DMS53 treated with DMSO at 0.1 percent for 48 hours (cell line): ENCODE data around the gene MYB.

Source experiments
- DNase-seq: peaks from one replicate; lab custom pipeline; 2025; ENCODE audit not compliant: unreplicated experiment; lab: John Stamatoyannopoulos, UW

Gene MYB

DNA sequence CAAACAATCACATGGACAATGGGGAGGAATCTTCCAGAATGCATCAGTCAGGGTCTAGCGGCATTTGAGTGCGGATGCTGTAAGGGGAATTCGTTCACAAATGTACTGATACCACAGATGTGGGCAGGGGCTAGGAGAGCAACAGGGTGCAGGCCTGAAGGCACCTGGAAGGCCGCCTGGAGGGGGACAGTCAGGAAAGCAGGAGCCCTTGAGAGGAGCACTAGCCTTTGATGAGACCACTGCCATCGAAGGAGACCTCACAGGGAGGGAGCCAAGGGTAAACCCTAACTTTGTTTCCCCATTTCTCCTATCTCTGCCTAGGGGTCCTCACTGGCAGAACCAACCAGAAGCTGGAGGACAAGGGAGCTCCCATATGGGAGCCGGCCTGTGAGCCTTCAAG is 38.2 kb downstream of the MYB start:
- no peak for DNase-seq

GRCh38 chr6:135221042-135221441 is 39.9 kb downstream of the MYB start:
- DNase-seq: no peak

DNA sequence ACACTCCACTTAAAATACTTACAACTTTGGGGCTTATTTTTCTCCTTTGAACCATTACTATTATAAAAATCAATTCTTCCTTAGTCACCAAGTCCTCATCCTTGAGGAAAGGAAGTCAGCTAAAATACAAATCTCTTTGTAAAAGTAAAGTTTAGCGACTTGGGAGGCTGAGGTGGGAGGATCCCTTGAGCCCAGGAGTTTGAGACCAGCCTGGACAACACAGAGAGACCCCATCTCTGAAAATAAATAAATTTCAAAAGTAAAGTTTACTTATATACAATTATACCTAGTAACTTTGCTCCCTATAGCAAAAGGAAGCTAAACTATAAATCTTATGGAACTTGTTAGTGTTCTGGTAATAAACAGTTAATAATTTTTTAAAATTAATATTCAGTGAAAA is 40.4 kb downstream of the MYB start:
- no peak for DNase-seq

DNA sequence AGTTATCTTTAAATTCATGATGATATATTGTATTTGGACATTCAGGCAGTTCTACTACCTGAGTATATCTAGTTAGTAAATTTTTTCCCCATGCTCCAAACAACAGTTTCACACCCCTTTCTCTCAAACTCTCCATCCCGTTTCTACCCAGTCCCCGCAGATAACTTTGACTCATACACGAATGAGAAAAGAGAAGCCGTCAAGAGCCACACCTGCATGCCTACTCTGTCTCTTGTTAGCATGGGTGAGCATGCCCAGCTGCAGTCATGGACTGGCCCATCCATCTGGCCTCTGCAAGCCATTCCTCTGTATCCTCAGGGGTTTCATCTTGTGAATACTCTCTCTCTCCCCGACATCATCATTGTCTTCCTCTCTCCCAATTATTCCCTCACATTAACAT is 41.5 kb downstream of the MYB start:
- no peak for DNase-seq

DNA sequence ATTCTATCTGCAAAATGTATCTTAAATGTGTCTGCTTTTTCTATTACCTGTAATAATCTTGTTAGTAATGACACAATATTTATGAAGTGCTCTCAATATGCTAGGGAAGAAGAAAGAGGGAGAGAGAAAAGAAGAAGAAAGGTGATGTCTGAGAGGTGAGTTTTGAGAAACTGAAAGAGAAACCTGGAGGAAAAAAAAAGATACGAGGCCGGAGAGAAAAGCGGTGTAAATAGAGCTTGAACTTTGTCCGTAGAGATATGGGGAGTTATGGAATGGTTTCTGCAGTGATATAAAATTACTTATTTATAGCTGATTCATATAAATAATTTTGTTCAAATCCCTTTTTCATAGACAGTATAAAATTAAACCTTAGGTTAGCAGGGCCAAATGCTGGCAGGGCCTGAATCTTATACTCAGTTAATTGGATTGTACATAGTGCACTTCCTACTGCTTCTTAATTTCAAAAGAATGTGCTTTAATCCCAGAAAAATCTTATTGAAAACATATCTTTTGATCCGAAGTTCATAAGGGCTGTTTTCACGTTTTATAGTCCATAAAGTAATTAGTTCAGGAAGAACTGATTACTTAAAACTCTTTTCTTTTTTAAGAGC is 43.0 kb downstream of the MYB start:
- no peak for DNase-seq

DNA sequence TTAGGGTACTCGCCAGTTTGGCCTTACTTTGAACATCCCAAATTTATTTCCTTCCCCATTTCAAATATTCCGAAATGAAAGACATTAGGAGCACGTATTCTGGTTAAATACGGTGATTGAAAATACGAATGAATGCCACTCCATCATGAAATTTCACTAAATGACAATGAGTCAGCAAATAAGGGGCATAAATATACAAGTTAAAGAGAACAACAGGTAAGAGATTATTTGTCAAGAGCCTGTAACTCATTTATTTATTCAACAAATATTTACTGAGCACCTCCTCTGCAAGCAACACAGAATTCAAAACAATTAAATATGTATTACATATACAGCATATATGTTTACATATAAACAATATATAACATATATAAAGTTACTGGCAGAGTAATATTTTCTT is 44.8 kb downstream of the MYB start:
- DNase-seq: no peak

- no peak for DNase-seq
Observed at GRCh38 chr6:135226537-135226936, 45.4 kb downstream of the MYB start.

DNA sequence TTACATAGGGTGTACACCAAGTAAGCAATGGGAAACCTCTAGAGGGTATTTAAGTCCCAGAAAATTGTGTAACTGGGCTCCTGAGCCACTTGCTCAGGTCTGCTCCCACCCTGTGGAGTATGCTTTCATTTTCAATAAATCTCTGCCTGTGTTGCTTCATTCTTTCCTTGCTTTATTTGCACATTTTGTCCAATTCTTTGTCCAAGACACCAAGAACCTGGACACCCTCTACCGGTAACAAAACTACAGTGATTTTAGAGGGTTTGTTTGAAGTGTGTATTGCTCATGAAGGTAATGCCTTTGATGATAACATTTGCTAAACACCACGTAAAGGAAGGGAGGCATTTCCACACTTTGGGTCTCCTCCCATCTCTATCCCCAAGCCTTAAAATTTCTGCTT is 46.2 kb downstream of the MYB start:
- no peak for DNase-seq

DNA sequence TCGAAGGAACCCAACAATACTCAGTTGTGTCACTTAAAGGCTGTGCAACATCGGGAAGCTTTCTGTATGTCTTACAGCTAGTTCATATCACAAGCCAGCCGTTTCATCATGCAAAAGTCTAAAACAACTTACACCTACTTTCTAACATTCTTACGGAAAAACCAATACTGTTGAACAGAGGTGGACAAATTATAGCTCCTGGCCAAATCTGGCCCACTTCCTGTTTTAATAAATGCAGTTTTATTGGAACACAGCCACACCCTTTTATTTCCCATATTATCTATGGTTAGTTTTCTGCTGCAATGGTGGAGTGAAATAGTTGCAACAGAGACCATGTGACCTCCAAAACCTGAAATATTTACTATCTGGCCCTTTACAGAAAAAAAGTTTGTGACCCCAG is 46.6 kb downstream of the MYB start:
- DNase-seq: no peak

DNA sequence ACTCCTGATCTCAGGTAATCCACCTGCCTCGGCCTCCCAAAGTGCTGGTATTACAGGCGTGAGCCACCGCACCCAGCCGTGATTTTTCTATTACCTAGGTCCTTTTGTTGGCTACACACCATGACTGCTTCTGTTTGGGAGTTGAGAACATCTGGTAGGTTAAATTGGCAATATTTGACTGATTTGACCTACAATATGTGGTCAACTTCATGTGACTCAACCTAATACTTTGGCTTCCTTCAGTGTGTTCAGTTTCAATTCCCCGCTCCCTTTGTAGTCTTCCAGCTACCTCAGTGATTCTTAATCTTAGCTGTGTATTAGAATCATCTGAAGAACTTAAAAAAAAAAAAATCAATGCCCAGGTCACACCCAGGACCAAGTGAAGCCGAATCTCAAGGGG is 47.4 kb downstream of the MYB start:
- DNase-seq: no peak

DNA sequence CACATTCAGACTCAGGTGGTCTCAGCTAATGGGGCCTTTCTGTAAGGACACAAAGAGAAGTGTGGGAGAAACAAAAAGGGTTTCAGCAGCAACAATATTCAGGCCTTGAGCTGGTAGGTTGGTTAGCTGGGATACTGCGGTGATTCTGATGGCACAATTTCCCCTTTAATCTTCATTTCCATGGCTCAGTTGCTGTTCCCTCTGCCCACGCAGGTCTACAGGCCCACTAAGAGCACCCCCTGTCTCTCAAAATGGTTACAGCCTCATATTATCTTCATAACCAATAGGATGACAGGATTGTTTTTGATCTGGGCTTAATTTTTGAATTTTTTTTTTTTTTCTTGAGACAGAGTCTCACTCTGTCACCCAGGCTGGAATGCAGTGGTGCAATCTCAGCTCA is 48.9 kb downstream of the MYB start:
- DNase-seq: no peak

GRCh38 chr6:135230711-135231468 is 49.8 kb downstream of the MYB start:
- DNase-seq: no peak

- no peak for DNase-seq
Observed at GRCh38 chr6:135231469-135231844, 50.3 kb downstream of the MYB start.

GRCh38 chr6:135233686-135234491 is 52.8 kb downstream of the MYB start:
- peak; percentile 19 for DNase-seq

DNA sequence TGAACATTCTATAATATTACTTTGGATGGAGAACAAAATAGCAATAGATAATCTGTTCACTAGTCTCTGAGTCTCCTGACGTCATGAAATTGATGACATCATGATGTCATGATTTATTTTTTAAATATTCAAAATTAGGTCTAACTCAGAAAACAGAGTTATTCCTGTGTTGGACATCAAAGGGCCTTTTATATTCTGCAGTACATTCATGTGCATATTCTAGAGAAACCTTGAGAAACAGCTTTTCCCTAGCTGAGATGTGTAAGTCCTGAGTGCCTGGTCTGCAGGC is 53.3 kb downstream of the MYB start:
- DNase-seq: no peak

- DNase-seq: no peak
Observed at GRCh38 chr6:135235716-135236115, 54.6 kb downstream of the MYB start.

GRCh38 chr6:135236319-135236718 is 55.2 kb downstream of the MYB start:
- DNase-seq: no peak

GRCh38 chr6:135236732-135237131 is 55.6 kb downstream of the MYB start:
- no peak for DNase-seq

DNA sequence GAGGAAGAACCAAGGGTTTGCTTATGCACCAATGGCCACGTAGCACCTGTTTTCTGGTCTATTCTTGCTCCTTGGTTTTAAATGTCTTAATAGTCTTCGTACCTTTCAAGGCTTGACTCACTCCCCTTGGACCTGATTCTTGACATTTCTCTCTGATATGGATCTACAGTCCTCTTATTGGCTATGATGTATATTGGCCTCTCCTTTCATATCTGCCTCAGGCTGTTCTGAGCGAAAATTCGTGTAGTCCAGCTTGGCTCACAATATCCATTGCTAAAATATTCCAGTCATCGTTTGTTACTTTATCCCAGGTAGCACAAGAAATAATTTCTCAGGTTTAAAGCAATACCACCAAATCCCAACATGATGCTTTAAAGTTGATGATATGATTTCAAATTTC is 59.6 kb downstream of the MYB start:
- no peak for DNase-seq

DNA sequence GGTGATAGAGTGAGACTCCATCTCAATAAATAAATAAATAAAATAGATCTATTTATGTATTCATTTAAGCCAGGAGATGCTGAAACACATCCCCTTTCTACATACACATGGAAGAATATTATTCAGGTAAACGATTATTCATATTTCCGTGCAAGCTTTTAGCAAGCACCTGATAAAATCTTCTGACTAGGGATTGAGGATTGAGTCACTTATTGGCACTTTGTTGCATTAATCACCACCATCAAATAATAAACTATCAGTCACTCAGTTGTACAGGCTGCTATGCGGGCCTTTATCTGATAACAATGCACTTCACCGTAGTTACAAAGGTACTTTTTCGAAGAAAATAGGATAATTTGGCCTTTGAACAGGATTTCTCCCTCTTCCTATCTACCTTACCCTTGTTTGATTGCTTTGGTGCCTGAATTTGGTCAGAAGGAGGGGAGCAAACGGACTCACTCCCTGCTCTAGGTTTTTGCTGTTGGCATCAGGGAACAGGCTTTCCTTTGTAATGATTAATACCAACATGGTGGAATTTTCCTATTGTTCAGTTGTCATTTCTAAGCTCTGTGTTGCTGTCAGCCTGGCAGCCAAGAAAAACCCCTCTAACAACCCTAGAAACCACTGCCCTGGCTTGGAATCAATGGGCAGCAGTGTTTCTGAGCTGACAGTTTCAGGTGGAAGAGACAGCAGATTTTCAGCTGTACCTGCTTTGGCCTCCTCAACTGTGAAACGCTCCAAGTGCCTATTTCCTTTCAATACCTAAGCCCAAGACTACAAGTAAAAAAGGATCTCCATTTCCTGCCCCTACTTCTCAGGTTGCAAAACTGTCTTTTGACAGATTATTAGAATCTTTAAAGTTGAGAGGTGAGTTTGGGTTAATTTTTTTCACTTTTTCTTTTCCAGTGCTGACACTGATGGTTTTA is 63.0 kb downstream of the MYB start:
- no peak for DNase-seq

DNA sequence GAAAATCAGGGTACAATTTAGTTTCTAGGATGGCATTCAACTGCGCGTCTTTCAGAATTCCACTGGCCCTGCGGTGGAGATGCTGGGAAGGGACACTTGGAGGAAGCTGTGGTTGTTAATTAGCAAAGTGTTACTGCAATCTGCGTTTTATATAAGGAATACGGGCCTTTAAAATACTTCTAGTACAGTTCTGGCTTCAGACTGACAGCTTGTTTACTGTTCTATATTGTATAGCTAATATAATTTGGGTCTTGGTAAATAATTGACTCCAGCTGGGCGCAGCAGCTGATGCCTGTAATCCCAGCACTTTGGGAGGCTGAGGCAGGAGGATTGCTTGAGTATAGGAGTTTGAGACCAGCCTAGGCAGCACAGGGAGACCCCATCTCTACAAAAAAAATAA is 63.7 kb downstream of the MYB start:
- DNase-seq: no peak
